IPS DF 4.7 (cell line): ENCODE data around the gene DACT2.
"Not testable (repeated sequence)": the region's sequence is repeated elsewhere in the genome, so short reads cannot be mapped to it uniquely, and the experiment has no call there.

Experiments
- DNase-seq: peaks from one replicate; pipeline ENCODE4 v3.0.0-alpha.2; 2013; ENCODE audit warnings: low spot score; ENCODE audit errors: extremely low read depth

The DACT2 gene

DNA sequence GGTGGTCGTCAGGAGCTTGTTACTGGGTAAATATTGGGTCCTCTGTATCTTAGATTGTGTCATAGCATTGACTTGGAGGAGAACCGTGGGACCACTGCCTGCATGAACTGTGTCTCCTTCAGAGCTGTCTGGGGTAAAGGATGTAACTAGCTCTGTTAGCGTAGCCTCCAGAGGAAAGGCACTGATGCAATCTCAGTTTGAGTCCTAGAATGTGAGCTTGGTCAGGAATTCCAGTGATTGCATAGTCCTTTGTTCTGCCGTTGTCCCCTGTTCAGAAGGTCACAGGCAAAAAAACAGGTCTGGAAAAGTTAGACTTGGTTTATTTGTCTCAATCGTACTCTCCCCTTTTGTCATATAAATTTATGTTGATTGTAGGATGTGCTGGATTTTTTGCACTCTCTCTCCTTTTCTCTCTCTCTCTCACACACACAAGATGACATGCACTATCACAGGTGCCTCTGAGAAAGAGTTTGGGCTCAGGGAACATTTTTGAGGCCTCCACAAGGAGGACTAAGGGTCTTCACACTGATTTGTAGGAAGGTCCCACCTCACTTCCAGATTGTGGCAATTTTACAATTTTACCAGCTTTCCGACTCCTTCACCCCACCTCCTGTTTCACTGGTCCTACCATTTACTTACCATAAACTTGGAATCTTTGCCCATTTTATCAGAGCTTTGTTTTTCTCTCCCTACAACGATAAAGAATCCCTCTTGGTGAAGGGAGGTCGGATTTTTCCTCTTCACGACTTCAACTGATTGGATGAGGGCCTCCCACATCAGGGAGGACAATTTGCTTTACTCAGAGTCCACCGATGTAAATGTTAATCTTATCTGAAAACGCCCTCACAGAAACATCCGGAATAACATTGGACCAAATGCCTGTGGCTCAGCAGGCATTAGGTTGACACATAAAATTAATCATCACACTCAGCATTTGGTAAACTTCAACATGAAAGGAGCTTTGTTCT is 7.0 kb upstream of the DACT2 start:
- DNase-seq, result no peak

DNA sequence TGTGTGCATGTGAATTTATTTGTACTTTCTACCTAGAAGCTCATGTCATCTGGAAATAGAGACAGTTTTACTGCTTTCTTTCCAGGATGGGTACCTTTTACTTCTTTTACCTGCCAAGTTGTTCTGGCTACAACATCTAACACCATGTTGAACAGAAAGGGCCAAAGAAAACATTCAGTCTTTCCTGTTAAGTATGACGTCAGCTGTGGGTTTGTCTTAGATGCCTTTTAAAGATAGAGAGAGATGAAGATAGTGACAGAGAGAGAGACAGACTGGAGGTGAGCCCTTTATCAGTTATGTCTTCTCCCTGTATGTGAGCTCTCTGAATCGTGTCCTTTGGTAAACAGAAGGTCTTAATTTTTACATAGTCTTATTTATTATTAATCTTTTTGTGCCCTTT is 3.4 kb upstream of the DACT2 start:
- DNase-seq, result no peak

DNA sequence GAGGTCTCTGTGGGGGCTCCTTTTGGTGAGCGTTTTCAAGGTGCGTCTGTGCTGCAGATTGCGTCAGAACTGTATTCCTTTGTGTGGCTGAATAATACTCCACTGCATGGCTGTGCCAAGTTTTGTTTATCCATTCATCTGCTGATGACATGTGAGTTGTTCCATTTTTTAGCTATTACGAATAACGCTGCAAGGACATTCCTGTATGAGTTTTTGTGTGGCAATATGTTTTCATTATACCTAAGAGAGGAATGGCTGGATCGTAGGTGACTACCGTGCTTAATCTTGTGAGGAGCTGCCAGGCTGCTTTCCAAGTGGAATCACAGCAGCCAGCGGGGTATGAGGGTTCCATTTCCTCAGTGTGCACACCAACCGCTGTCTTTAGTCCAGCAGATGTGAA is 1.1 kb upstream of the DACT2 start:
- no peak for DNase-seq

DNA sequence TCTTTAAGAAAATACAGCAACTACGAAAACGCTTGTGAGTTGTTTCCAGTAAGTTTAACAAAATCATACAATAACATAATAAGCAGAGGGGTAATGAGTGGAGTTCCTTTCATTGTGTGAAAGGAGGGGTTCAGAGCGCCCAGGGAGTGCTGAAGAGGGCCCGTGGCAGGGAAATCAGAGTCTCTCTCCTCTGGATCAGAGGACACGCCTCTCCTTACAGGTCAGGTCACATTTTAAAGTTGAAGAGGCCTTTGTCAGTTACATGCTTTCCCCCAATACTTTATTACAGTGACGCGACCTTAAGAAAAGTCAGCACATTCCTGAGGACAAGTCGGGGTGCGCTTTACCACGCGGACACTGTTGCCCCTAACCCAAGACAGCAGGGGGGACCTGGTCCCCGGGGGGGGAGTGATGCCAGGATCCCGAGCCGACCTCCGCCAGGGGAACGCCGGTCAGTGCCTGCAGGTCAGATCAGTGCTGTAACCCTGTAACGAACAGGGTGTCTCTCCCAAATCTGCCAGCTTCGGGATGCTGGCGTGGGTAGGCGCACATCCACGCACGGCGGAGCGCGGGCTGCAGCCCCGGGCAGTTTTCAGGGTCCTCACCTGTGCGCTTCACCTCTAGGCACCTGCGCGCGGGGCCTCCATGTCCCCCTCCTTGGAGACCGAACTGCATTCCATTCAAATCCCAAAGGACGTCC is 848 bp downstream of the DACT2 start:
- DNase-seq, result no peak

DNA sequence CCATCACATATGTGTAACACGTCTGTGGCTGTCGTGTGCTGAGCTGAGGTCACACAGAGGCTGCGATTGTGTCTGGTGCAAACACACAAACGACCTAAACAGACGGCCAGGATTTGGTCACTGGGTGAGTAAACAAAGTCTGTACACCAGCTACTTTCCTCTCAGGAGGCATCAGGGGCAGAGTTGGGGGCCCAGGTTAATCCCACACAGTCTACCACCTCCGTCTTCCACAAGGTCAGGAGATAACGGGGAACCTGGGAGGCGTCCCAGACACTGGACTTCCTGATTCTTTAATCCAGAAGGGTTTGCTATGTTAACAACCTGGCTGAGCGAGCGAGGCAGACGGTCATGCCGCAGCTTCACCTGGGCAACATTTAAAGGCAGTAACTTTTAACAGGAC is 1.5 kb downstream of the DACT2 start:
- DNase-seq, result no peak

DNA sequence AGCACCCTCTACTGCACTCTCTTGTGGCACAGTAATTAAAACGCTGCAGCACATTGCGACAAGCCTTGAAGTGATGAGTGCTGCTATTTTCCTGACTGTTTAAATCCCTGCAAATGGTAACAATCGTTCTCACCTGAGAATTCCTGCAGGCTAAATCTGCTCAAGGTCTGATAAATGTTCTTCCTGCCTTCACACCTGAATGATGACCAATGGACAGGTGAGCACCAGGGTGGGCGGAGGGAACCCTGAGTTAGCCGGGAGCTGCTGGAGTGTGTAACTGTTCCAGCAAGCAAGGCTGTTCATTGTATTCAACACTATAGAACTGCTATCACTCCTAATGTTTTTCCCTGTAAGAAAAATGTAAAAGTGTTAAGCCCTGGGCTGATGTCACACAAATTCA is 4.0 kb downstream of the DACT2 start:
- no peak for DNase-seq

DNA sequence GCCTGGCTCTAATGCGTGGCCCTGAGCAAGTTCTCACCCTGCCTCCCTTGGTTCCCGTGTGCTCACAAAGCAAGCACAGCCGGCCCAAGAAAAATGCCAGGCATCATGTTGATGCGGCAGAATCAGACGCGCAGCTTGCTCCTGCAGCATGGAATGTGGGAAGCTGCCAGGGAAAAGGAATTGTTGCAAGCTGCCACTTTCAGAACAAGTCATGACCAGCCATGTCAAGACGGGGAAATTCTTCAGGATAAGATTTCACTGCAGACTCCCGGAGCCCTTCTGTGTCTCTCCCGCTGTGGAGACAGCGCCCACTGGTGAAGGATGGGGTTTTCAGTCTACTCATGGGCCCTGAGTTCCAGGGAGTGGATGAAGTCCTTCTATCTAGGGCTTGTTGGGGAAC is 4.6 kb downstream of the DACT2 start:
- no peak for DNase-seq

DNA sequence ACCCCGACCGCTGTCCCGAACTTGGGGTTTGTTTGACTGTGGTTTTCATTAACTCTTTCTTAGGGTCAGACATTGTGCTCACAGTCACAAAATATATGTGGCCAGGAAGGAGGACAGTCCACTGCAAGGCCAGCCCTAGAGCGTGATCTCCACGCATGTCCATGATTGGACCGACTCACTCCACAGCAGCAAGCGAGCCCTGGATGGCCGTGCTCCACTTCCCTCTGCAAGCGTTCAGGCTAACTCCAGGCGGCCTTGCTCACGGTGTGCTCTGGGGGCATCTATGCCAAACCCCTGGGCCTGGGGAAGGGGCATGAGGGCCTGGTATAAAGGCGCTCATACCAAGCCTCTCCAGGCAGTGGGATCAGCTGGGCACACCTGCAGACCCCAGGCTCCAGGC is 5.6 kb downstream of the DACT2 start:
- DNase-seq, result no peak

DNA sequence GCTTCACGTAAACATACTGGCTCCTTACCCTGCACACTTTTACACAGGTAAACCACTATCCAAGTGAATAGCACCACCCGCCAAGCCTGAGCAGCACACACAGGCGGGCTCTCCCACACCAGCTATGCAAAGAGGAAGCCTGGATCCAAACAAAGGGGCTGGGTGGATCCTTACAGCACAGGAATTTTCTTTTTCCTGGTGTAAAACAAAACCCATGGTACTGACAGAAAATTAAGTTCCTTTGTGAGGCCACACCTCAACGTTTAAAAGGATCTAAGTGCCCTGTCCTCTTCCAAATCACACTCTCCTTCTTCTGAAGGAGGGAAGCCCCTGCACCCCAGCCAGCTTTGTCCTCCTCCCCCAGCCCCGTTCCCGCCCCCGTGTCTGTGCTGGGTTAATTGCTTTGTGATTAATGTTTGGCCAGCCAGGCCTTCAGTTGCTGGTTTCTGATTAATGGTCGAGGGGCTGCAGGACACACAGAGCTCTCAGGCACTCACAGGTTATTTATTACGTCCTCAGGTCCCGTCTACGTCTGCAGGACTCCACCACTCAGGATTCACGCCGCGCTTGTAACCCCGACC is 6.1 kb downstream of the DACT2 start:
- DNase-seq, result no peak

DNA sequence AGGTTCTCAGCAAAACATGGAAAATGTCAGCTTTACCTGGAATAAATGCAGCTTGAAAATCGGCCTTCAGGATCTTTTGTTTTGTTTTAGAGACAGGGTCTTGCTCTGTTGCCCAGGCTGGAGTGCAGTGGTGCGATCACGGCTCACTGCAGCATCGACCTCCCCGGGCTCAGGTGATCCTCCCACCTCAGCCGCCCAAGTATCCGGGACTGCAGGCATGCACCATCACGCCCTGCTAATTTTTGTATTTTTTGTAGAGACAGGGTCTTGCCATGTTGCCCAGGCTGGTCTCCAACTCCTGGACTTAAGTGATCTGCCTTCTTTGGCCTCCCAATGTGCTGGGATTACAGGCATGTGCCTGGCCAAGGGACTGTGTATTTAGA is 7.5 kb downstream of the DACT2 start:
- not testable (repeated sequence) for DNase-seq

DNA sequence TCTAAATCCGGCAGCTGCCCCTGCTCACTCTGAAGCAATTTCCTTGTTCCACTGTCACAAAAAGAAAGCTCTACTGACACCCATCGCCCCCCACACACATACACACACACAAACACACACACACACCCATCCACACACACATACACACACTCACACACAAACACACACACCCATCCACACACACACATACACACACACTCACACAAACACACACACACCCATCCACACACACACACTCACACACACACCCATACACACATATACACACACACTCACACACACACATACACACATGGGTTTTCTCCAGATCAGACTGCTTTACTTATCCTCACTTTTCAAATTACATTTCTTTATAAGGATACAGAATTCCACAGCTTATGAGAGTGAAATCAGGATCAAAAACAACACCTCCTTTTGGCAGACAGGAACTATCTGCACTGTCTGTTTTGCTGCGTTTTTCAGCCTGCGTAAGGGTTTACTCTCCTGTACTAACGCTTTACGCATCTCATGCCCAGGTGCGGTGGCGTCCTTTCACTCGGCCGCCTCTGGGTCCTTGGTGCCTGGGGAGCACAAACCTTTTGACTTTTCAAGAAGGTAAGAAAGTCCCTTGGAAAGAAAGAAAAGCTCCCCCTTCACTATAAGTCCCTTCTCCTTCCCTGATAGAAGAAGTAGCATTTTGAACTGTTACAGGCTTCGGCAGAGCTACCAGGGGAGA is 8.0 kb downstream of the DACT2 start:
- no peak for DNase-seq

DNA sequence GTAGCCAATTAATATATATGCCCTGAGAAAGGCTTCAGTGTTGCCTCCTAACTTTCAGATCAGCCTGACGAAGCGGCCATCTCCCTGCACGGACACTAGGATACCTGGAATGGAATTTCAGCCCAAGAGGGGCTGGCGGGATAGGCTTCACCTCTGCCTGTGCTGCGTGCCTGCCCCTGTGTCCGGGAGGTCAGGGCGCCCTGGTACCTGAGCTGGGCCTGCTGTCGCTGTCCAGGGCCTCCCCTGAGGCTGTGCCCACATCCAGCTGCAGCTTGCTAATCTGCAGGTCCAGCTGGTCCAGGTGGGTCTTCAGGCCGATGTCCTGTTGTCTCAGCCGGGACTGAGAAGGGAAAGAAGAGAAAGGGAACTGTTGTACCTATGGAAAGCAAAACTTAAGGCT is 8.6 kb downstream of the DACT2 start:
- DNase-seq, result no peak

DNA sequence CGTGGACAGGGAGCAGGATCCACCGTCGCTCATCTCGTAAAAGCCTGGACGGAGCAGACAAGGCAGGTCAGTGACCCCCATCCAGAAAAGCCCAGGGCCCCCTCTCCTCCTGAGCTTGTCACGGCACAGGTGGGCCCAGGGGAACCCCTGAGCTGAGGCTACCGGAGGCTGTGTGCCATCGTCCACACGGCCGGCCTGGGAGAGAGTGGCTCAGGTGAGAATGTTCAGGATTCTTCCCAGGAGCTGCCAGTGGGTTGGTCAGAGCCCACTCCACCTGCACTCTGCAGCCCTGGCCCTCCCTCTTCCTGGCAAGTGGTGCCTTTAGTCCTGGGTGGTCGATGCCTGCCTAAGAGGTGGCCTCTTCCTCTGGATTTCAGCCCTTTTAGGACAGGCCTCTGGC is 9.2 kb downstream of the DACT2 start:
- no peak for DNase-seq

DNA sequence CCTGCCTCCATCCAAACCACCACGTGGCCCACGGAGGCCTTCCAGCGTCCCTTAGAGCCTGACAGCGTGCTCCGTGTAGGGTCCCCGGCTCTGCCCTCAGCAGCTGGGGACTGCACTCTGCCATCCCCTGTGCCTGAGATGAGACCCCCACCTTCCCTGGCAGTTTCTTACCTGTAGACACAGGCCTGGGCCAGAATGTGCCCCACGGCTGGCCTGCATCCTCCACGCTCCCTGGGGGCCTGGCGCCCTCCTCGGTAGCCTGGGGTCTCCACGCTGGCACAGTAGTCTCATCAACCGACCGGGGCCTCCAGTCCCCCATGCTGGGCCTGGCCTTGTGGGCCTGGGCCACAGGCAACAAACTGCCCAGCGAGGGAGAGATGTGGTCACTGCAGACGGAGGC is 9.6 kb downstream of the DACT2 start:
- no peak for DNase-seq

DNA sequence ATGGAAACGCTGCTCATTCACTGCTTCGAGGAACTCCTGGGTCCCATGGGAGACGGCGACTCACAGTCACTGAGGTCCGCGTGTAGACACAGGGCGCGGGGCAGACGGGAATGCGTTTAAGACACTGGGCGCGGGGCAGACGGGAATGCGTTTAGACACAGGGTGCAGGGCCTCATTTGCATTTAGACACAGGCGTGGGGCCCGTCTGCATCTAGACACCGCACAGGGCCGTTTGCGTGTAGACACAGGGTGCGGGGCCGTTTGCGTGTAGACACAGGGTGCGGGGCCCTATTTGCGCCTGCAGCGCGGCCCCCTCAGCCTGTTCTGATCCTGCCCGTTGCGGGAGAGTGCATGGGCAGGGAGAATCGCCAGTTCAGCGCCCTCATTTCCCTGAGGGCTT is 10.4 kb downstream of the DACT2 start:
- no peak for DNase-seq

DNA sequence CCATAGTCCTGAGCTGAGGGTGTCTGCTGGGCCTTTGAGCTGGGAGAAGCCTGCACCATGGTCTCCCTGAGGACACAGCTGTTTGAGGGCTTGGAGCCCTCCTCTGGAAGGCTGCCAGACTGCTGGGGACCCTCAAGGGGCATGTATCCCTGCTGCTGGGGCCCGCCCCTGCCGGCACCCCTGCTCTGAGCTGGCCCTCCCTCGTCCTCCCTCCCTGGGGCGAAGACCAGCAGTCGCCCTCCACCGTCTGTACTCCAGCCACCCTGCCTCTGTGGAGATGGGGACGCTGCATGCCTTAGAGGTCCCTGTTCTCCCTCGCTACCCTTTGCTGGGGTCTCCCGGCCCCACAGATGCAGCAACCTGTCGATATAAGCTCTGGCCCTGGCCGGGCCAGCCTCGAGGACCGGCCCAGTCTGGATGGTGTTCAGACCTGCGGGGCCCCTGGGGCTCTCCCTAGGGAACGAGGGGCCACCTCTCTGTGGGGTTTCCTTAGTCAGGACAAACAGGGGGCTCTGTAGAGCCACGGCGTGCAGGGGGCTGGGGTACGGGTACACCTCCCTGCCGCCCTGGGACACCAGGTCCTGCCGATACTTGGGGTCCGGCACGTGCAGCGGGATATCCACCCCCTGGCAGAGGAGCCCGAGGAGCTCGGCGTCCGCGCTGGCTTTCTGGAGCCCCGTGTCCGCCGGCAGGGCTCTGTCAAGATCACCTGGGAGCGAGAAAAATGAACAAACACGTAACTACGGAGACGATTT is 11.0 kb downstream of the DACT2 start:
- DNase-seq, result no peak

DNA sequence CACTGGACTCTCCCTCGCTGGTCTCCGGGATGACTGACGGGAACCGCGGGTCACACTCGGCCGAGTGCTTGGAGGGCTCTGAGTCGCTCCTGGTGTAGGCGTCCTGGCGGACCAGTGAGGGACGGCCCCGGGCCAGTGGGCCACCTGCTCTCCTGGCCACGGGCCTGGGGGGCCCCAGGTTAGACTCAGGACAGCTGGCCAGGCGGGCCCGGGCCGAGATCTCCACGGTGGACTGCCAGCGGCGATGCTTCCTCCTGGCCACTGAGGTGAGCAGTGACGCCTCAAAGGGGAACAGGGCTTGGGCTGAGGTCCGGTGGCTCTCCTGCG is 11.9 kb downstream of the DACT2 start:
- no peak for DNase-seq

DNA sequence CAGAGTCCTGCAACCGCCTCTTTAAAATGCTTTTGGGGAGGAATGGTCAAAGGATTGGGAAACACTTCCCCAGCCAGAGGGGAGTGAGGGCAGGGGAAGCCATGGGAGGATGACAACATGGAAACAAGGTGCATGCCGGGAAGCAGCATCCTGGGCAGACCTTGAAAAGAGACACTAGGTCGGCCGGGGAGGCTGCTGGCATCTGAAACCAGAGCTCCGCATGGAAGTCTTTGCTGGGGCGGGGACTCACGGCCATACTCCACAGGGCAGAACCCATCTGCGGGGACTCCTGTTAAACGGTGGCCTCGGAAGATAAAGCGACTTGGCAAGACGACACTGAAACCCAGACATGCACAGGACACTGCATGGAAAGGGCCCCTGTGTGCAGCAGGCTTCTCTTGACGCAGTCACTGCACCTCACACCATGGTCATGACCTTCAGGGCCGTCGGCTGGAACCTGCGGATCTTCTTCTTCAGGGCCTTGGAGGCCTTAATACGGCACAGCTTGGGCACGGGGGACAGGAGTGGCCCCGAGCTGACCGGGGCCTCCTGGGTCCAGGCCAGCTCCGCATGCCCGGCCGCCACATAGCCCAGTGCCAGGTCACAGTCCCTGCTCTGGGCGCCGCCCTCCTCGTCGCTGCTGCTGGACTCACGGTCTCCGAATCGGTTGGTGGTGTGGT is 12.4 kb downstream of the DACT2 start:
- no peak for DNase-seq

DNA sequence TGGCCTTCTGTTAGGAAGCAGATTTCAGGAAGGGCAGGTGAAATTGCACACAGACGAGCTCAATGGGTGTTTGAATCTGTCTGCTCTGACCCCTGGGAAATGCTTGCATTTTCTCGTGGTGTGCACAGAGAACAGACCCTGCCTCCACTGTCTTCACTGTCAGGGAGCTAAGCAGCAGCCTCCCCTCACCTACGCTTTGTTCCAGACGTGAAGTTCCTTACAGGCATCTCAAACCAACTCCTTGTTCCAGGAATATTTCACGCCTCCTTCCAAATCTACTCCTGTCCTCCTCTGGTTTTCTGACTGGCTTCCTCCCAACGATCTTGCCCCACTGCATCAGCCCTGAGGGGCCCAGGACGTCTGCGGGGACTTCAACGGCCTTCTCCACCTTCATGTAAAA is 13.7 kb downstream of the DACT2 start:
- DNase-seq, result no peak

DNA sequence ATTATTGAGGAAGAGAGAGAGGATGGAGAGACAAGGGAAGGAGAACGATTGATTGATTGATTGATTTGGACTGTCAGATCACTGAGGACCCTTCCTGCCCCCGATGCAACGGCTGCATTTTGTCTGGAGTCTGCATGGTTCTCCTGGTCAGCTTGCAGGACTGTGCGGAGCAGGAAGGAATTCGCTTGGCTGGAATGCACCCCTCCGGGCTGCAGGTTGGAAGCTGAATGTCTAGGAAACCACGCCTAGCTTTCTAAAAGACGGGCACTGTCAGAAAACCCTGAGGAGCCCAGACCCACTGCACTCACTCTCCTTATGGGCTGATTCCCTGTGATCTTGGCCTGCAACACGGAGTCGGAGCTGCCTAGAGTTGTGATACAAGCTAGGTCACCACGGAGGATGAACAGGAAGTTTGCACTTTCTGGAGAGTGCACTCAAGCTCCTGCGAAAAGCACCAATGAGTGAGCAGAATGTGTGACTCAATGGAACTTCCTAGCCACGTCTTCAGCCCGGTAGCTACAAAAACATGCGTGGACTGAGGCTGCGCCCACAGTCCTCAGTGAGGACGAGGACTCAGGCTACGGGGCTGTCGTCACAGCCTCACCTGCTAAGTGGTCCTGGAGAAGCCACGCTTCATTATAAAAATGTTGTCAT is 14.4 kb downstream of the DACT2 start:
- no peak for DNase-seq

DNA sequence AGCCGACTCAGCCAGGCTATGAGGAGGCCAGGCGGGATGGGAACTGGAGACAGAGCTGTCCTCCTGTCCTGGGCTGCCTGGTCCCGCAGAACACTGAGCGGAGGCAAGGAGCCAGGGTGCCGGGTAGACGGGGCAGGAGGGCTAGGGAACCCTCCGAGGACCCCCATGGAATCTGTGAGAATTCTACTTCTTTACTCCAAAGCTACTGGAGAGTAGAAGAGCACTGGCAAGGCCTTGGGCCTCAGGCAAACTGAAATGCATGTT is 14.9 kb downstream of the DACT2 start:
- no peak for DNase-seq
